K562 (cell line): Measurements from ENCODE around the gene PHF12. TPM values are rescaled to one million over a fixed set of nuclear protein-coding genes. Genes with fewer than 3 reads are reported as not detected.
A peak's percentile ranks its signal among the peaks of the same experiment; 100 is the strongest.

Source experiments
- ESRRA ChIP-seq: fragments of 450-650 bp; IDR thresholded peaks from 2 replicates; pipeline ENCODE4 v1.6.1; 2014; ENCODE audit warnings: low read depth, mild to moderate bottlenecking, moderate library complexity, borderline replicate concordance
- FOXP1 ChIP-seq: sonication (generic); formaldehyde crosslinking; IDR thresholded peaks from 2 replicates; pipeline ENCODE4 v1.8.0; 2022; ENCODE audit warnings: mild to moderate bottlenecking, missing genetic modification reagents
- HES1 ChIP-seq: fragments of 450-650 bp; IDR thresholded peaks from 2 replicates; pipeline ENCODE4 v1.6.1; 2016; ENCODE audit warnings: low read depth, mild to moderate bottlenecking, moderate library complexity
- PHF20 ChIP-seq: fragments of 450-650 bp; IDR thresholded peaks from 2 replicates; pipeline ENCODE4 v1.6.1; 2018; ENCODE audit not compliant: partially characterized antibody
- SIX5 ChIP-seq, 2 experiments: IDR thresholded peaks; 2 replicates each; pipeline ENCODE4 v1.6.1; 2011; ENCODE audit warnings: low read length in 2 of 2, borderline replicate concordance in 1 of 2, low read depth in 1 of 2, mild to moderate bottlenecking in 1 of 2, moderate library complexity in 1 of 2; ENCODE audit not compliant: insufficient read depth in 1 of 2
- STAG1 ChIP-seq: sonication (generic); formaldehyde crosslinking; IDR thresholded peaks from 2 replicates; pipeline ENCODE4 v1.5.0; 2020; ENCODE audit warnings: missing genetic modification reagents, borderline replicate concordance
- VEZF1 ChIP-seq: fragments of 200-800 bp; sonication (Bioruptor generic); IDR thresholded peaks from 2 replicates; pipeline ENCODE4 v1.6.1; 2017; ENCODE audit warnings: missing genetic modification characterization, missing compliant biosample characterization
- ZBTB12 ChIP-seq: fragments of 250-450 bp; sonication (Bioruptor Pico); IDR thresholded peaks from 2 replicates; pipeline ENCODE4 v1.4.0; 2020
- ZBTB40 ChIP-seq, 2 experiments: fragments of 450-650 bp in 1 of 2; sonication (generic) in 1 of 2; formaldehyde crosslinking in 1 of 2; IDR thresholded peaks; 2 replicates each; pipeline versions ENCODE4 v1.7.1 to v1.9.0; 2016 to 2022; ENCODE audit warnings: inconsistent platforms in 1 of 2, mild to moderate bottlenecking in 1 of 2, missing genetic modification reagents in 1 of 2
- ZNF124 ChIP-seq: sonication (generic); formaldehyde crosslinking; IDR thresholded peaks from 2 replicates; pipeline ENCODE4 v1.8.1; 2022; ENCODE audit warnings: missing genetic modification reagents
- ZNF395 ChIP-seq: fragments of 200-800 bp; sonication (Bioruptor generic); IDR thresholded peaks from 2 replicates; pipeline ENCODE4 v1.6.1; 2017; ENCODE audit warnings: missing genetic modification characterization, missing compliant biosample characterization
- ZNF436 ChIP-seq: fragments of 250-450, 450-650 bp; sonication (Bioruptor Pico); formaldehyde crosslinking; IDR thresholded peaks from 2 replicates; pipeline ENCODE4 v1.7.0; 2020; ENCODE audit warnings: mild to moderate bottlenecking
- ZNF707 ChIP-seq: fragments of 250-450 bp; sonication (Bioruptor Pico); conservative IDR thresholded peaks from 2 replicates; pipeline ENCODE4 v1.8.0; 2022; ENCODE audit warnings: inconsistent platforms, mild to moderate bottlenecking, moderate library complexity
- polyA plus RNA-seq, 8 experiments: library from polyadenylated mRNA; depleted of rRNA in 4 of 8; stranded (reverse) in 5 of 8; unstranded in 3 of 8; fragments of >200 nt; fragmentation: Nextera tagmentation in 2 of 8; fragmentation: Illumina TruSeq in 1 of 8; extraction: Ambion mirVana in 2 of 8; extraction: Trizol in 1 of 8; gene quantifications; 2 replicates each; pipeline versions ENCODE4 v1.2.1 to v1.2.3, GENCODE V29; 2011 to 2014; ENCODE audit warnings: inconsistent platforms in 1 of 8, missing spikeins in 1 of 8
- total RNA-seq, 7 experiments: library from RNA; depleted of rRNA in 6 of 7; stranded (reverse); fragments of >200 nt in 6 of 7; fragmentation: Illumina TruSeq in 2 of 7; extraction: Trizol in 2 of 7; gene quantifications; 2 replicates each; pipeline versions ENCODE4 v1.2.1 to v1.2.3, GENCODE V29; 2011 to 2021; ENCODE audit warnings: low replicate concordance in 1 of 7

Gene PHF12
- total and polyA plus RNA-seq, 9 of the 15 experiments (the other 6 are each of a cell fraction or from before 2014, with no cell fraction given): 0.82 to 31.3 (median 13.5) TPM

GRCh38 chr17:28926366-28926765 lies 25.0 kb downstream of the PHF12 start (continued):
- TF ChIP-seq ZBTB40 (IDR thresholded peaks at IDR 0.05) (0 out of 2 replicates have a peak, but pooled peaks have one; percentile 1), ZBTB40 (CRISPR knock-in tag; IDR thresholded peaks at IDR 0.05) (no peak), FOXP1 (CRISPR knock-in tag) (no peak), ZBTB12 (CRISPR knock-in tag) (no peak), ESRRA (no peak), ZNF707 (CRISPR knock-in tag) (no peak), ZNF395 (CRISPR knock-in tag) (peak; percentile 9; the same call in 1 of the 2 replicates), SIX5 (IDR thresholded peaks at IDR 0.05; ENCODE audit: borderline replicate concordance in 1 of 2, insufficient read depth in 1 of 2, low read depth in 1 of 2, low read length in 2 of 2) (no peak), VEZF1 (CRISPR knock-in tag) (peak; percentile 20), ZNF436 (CRISPR knock-in tag) (no peak), ZNF124 (CRISPR knock-in tag) (no peak), PHF20 (no peak), STAG1 (no peak), HES1 (no peak)
